HEK293 (cell line): ENCODE results near the gene SLC38A9.

Experiments
- CTCF ChIA-PET: fragments of 350-600 bp; formaldehyde crosslinking; extraction: SDS; loops from one replicate; lab custom pipeline; 2021; ENCODE audit warnings: antibody characterized with exemption; lab: Yijun Ruan, JAX
- POLR2A ChIA-PET: fragments of 300-600 bp; formaldehyde crosslinking; extraction: SDS; loops from one replicate; lab custom pipeline; 2020; ENCODE audit warnings: antibody characterized with exemption, inconsistent platforms; lab: Yijun Ruan, JAX
- H3K27ac ChIP-seq: fragments of 200-500 bp; sonication (Bioruptor generic); 2 replicates; pipeline ENCODE4 v1.5.1; 2014; ENCODE audit warnings: low read depth, low read length, control low read depth, inconsistent platforms; ENCODE audit errors: extremely low read depth
- H3K36me3 ChIP-seq, 2 experiments: fragments of 200-500 bp in 1 of 2; sonication (Bioruptor generic) in 1 of 2; 1 replicate in 1 of 2; 2 replicates in 1 of 2; pipeline ENCODE4 v1.5.1; 2014 to 2017; ENCODE audit warnings: inconsistent platforms in 2 of 2, low read length in 2 of 2; ENCODE audit not compliant: control insufficient read depth in 2 of 2, insufficient read depth in 1 of 2
- H3K4me1 ChIP-seq: fragments of 200-500 bp; sonication (Bioruptor generic); 2 replicates; pipeline ENCODE4 v1.5.1; 2014; ENCODE audit warnings: mild to moderate bottlenecking, low read length, inconsistent platforms; ENCODE audit not compliant: control insufficient read depth, insufficient read depth
- H3K4me3 ChIP-seq: 2 replicates; pipeline ENCODE4 v1.5.1; 2011; ENCODE audit warnings: low read depth, mild to moderate bottlenecking, control low read depth, low read length, moderate library complexity
- H3K9me3 ChIP-seq: fragments of 200-500 bp; sonication (Bioruptor generic); 2 replicates; pipeline ENCODE4 v1.5.1; 2014; ENCODE audit warnings: low read depth, low read length, inconsistent platforms; ENCODE audit not compliant: control insufficient read depth, insufficient read depth
- GLI4 ChIP-seq: fragments of 450-650 bp; formaldehyde crosslinking; IDR thresholded peaks from 2 replicates; pipeline ENCODE4 v1.5.1; 2016; ENCODE audit warnings: missing biosample characterization, missing genetic modification characterization
- MZF1 ChIP-seq: fragments of 450-650 bp; formaldehyde crosslinking; IDR thresholded peaks from 2 replicates; pipeline ENCODE4 v1.5.1; 2017; ENCODE audit warnings: missing biosample characterization, missing genetic modification characterization, borderline replicate concordance
- PRDM2 ChIP-seq: fragments of 450-650 bp; formaldehyde crosslinking; IDR thresholded peaks from 2 replicates; pipeline ENCODE4 v1.5.1; 2016; ENCODE audit warnings: missing biosample characterization, missing genetic modification characterization, borderline replicate concordance
- SETDB1 ChIP-seq: IDR thresholded peaks from one replicate; pipeline ENCODE4 v1.6.1; 2017; ENCODE audit warnings: mild to moderate bottlenecking, low read length, moderate library complexity, mixed read lengths; ENCODE audit not compliant: insufficient read length
- SP2 ChIP-seq: fragments of 450-650 bp; formaldehyde crosslinking; IDR thresholded peaks from 2 replicates; pipeline ENCODE4 v1.5.1; 2016; ENCODE audit warnings: missing biosample characterization, missing genetic modification characterization
- ZNF155 ChIP-seq: fragments of 450-650 bp; formaldehyde crosslinking; IDR thresholded peaks from 2 replicates; pipeline ENCODE4 v1.5.1; 2016; ENCODE audit warnings: missing biosample characterization, missing genetic modification characterization
- ZNF157 ChIP-seq: fragments of 450-650 bp; formaldehyde crosslinking; IDR thresholded peaks from 2 replicates; pipeline ENCODE4 v1.5.1; 2016; ENCODE audit warnings: missing biosample characterization, missing genetic modification characterization
- ZNF175 ChIP-seq: fragments of 450-650 bp; formaldehyde crosslinking; IDR thresholded peaks from 2 replicates; pipeline ENCODE4 v1.5.1; 2016; ENCODE audit warnings: missing biosample characterization, missing genetic modification characterization
- ZNF23 ChIP-seq: fragments of 450-650 bp; formaldehyde crosslinking; IDR thresholded peaks from 2 replicates; pipeline ENCODE4 v1.5.1; 2016; ENCODE audit warnings: missing biosample characterization, missing genetic modification characterization, borderline replicate concordance
- ZNF354C ChIP-seq: fragments of 450-650 bp; formaldehyde crosslinking; IDR thresholded peaks from 2 replicates; pipeline ENCODE4 v1.5.1; 2016; ENCODE audit warnings: missing biosample characterization, missing genetic modification characterization, low read depth, borderline replicate concordance
- ZNF398 ChIP-seq: fragments of 450-650 bp; formaldehyde crosslinking; IDR thresholded peaks from 2 replicates; pipeline ENCODE4 v1.5.1; 2017; ENCODE audit warnings: missing biosample characterization, missing genetic modification characterization
- ZNF514 ChIP-seq: fragments of 450-650 bp; formaldehyde crosslinking; IDR thresholded peaks from 2 replicates; pipeline ENCODE4 v1.5.1; 2016; ENCODE audit warnings: missing biosample characterization, missing genetic modification characterization
- ZNF561 ChIP-seq: fragments of 450-650 bp; IDR thresholded peaks from 2 replicates; pipeline ENCODE4 v1.5.1; 2018; ENCODE audit warnings: missing biosample characterization, missing genetic modification characterization, borderline replicate concordance
- ZNF843 ChIP-seq: fragments of 450-650 bp; formaldehyde crosslinking; IDR thresholded peaks from 2 replicates; pipeline ENCODE4 v1.5.1; 2016; ENCODE audit warnings: missing biosample characterization, missing genetic modification characterization
- TF ChIP-seq, protein P1 (sequence below): sonication (generic); formaldehyde crosslinking; IDR thresholded peaks from 2 replicates; pipeline ENCODE4 v1.8.1; 2022; ENCODE audit warnings: mild to moderate bottlenecking, moderate library complexity, missing genetic modification reagents
- TF ChIP-seq, protein P2 (sequence below): IDR thresholded peaks from 2 replicates; pipeline ENCODE4 v1.6.1; 2011; ENCODE audit warnings: mild to moderate bottlenecking, low read depth, low read length, borderline replicate concordance

Gene SLC38A9

GRCh38 chr5:55584398-55585205, 127.5 kb downstream of the SLC38A9 start (continued):
- TF ChIP-seq ZNF155 (tag by site-specific recombination): no peak
- TF ChIP-seq, protein P1, sequence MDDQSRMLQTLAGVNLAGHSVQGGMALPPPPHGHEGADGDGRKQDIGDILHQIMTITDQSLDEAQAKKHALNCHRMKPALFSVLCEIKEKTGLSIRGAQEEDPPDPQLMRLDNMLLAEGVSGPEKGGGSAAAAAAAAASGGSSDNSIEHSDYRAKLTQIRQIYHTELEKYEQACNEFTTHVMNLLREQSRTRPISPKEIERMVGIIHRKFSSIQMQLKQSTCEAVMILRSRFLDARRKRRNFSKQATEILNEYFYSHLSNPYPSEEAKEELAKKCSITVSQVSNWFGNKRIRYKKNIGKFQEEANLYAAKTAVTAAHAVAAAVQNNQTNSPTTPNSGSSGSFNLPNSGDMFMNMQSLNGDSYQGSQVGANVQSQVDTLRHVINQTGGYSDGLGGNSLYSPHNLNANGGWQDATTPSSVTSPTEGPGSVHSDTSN (CRISPR knock-in tag): no peak
- TF ChIP-seq MZF1: no peak
- TF ChIP-seq ZNF843 (tag by site-specific recombination): no peak
- no peak for TF ChIP-seq ZNF23 (tag by site-specific recombination)
- no peak for TF ChIP-seq ZNF175 (tag by site-specific recombination)
- TF ChIP-seq ZNF561 (tag by site-specific recombination): no peak
- TF ChIP-seq, protein P2, sequence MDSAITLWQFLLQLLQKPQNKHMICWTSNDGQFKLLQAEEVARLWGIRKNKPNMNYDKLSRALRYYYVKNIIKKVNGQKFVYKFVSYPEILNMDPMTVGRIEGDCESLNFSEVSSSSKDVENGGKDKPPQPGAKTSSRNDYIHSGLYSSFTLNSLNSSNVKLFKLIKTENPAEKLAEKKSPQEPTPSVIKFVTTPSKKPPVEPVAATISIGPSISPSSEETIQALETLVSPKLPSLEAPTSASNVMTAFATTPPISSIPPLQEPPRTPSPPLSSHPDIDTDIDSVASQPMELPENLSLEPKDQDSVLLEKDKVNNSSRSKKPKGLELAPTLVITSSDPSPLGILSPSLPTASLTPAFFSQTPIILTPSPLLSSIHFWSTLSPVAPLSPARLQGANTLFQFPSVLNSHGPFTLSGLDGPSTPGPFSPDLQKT: no peak

DNA sequence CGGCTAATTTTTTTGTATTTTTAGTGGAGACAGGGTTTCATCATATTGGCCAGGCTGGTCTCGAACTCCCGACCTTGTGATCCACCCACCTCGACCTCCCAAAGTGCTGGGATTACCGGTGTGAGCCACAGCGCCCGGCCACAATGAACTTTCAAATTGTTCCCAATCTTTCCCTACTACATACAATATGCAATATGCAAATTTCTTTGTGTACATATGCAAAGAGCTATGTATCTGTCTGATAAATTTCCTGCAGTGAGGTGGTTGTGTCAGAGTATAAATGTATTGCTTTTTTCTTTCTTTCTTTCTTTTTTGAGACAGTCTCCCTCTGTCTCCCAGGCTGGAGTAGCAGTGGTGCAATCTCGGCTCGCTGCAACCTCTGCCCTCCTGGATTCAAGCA, 128.5 kb downstream of the SLC38A9 start:
- ChIA-PET POLR2A (no interaction called here), CTCF (interaction anchor here (0.6 kb wide), 1 partner anchor 628 kb away, joined by 4 read pairs; no protein-coding TSS in a partner anchor)

More for the DNA sequence above, 128.5 kb downstream of the SLC38A9 start:
- no peak overlapping the region for H3K4me3 ChIP-seq
- no peaks in the 10 kb centered on the region for H3K36me3 ChIP-seq
- no peaks in the 10 kb centered on the region for H3K9me3 ChIP-seq
- no peaks in the 10 kb centered on the region for H3K4me1 ChIP-seq
- no peak for TF ChIP-seq ZNF398 (tag by site-specific recombination)
- no peak for TF ChIP-seq SP2
- no peak for TF ChIP-seq ZNF157 (tag by site-specific recombination)
- TF ChIP-seq SETDB1: no peak
- no peak for TF ChIP-seq GLI4 (tag by site-specific recombination)
- TF ChIP-seq ZNF354C (tag by site-specific recombination): no peak
- no peak for TF ChIP-seq PRDM2
- no peak for TF ChIP-seq ZNF514
- H3K27ac ChIP-seq: no peak overlapping the region
